ENCODE data around the gene DLGAP4. TPM values are rescaled to one million over a fixed set of nuclear protein-coding genes. Genes with fewer than 3 reads are reported as not detected.
"Not testable (repeated sequence)": the region's sequence is repeated elsewhere in the genome, so short reads cannot be mapped to it uniquely, and the experiment has no call there.

Gene DLGAP4
- total RNA-seq, 1 donor = 18.1 TPM

- H2AFZ ChIP-seq (ENCODE audit: low read length) = no peak overlapping the region
- no peaks in the 10 kb centered on the region for H4K20me1 ChIP-seq (ENCODE audit: insufficient read depth, low read length)
- no peak overlapping the region for H3K27ac ChIP-seq (ENCODE audit: low read depth, low read length)
- H3K4me1 ChIP-seq (ENCODE audit: insufficient read depth, low read length) = no peaks in the 10 kb centered on the region
- no peak overlapping the region for H3K4me2 ChIP-seq (ENCODE audit: insufficient read depth, low read length)
- TF ChIP-seq CTCF (IDR thresholded peaks at IDR 0.05; ENCODE audit: extremely low read depth, low read depth, low read length) = no peak
- no peak overlapping the region for H3K4me3 ChIP-seq (ENCODE audit: insufficient read depth, low read length)
- no peaks in the 10 kb centered on the region for H3K79me2 ChIP-seq (ENCODE audit: insufficient read depth, low read length)
- H3K9me3 ChIP-seq (ENCODE audit: low read depth, low read length) = peaks cover 4% of the 10 kb centered on the region
- no peak for DNase-seq (ENCODE audit: insufficient read length, low spot score, missing footprints)
- H3K36me3 ChIP-seq (ENCODE audit: insufficient read depth, low read length) = no peaks in the 10 kb centered on the region
- no peaks in the 10 kb centered on the region for H3K27me3 ChIP-seq (ENCODE audit: insufficient read depth, low read length)
Measured at GRCh38 chr20:36563374-36563773, 257.2 kb downstream of the DLGAP4 start.

- not testable (repeated sequence) for H3K27ac ChIP-seq (ENCODE audit: low read depth, low read length); H3K36me3 ChIP-seq (ENCODE audit: insufficient read depth, low read length); H3K4me2 ChIP-seq (ENCODE audit: insufficient read depth, low read length); H3K9me3 ChIP-seq (ENCODE audit: low read depth, low read length); H3K4me3 ChIP-seq (ENCODE audit: insufficient read depth, low read length); H3K27me3 ChIP-seq (ENCODE audit: insufficient read depth, low read length); H4K20me1 ChIP-seq (ENCODE audit: insufficient read depth, low read length); H3K4me1 ChIP-seq (ENCODE audit: insufficient read depth, low read length); H3K79me2 ChIP-seq (ENCODE audit: insufficient read depth, low read length); H2AFZ ChIP-seq (ENCODE audit: low read length); DNase-seq (ENCODE audit: insufficient read length, low spot score, missing footprints)
Measured at GRCh38 chr20:36564078-36564725, 258.1 kb downstream of the DLGAP4 start.

- H3K27ac ChIP-seq (ENCODE audit: low read depth, low read length); H3K4me3 ChIP-seq (ENCODE audit: insufficient read depth, low read length); H3K4me1 ChIP-seq (ENCODE audit: insufficient read depth, low read length); H3K79me2 ChIP-seq (ENCODE audit: insufficient read depth, low read length); H3K27me3 ChIP-seq (ENCODE audit: insufficient read depth, low read length); H2AFZ ChIP-seq (ENCODE audit: low read length); H3K36me3 ChIP-seq (ENCODE audit: insufficient read depth, low read length); DNase-seq (ENCODE audit: insufficient read length, low spot score, missing footprints); H3K9me3 ChIP-seq (ENCODE audit: low read depth, low read length); H3K4me2 ChIP-seq (ENCODE audit: insufficient read depth, low read length); H4K20me1 ChIP-seq (ENCODE audit: insufficient read depth, low read length): not testable (repeated sequence)
Measured at GRCh38 chr20:36564726-36565121, 258.6 kb downstream of the DLGAP4 start.

- H3K9me3 ChIP-seq (ENCODE audit: low read depth, low read length) = peaks cover 4% of the 10 kb centered on the region
- DNase-seq (ENCODE audit: insufficient read length, low spot score, missing footprints) = no peak
- no peaks in the 10 kb centered on the region for H3K27me3 ChIP-seq (ENCODE audit: insufficient read depth, low read length)
- H3K4me1 ChIP-seq (ENCODE audit: insufficient read depth, low read length) = peaks cover 5% of the 10 kb centered on the region
- H3K4me3 ChIP-seq (ENCODE audit: insufficient read depth, low read length) = no peak overlapping the region
- H3K79me2 ChIP-seq (ENCODE audit: insufficient read depth, low read length) = no peaks in the 10 kb centered on the region
- H3K4me2 ChIP-seq (ENCODE audit: insufficient read depth, low read length) = no peak overlapping the region
- no peak overlapping the region for H3K27ac ChIP-seq (ENCODE audit: low read depth, low read length)
- H4K20me1 ChIP-seq (ENCODE audit: insufficient read depth, low read length) = no peaks in the 10 kb centered on the region
- no peaks in the 10 kb centered on the region for H3K36me3 ChIP-seq (ENCODE audit: insufficient read depth, low read length)
- no peak overlapping the region for H2AFZ ChIP-seq (ENCODE audit: low read length)
- no peak for TF ChIP-seq CTCF (IDR thresholded peaks at IDR 0.05; ENCODE audit: extremely low read depth, low read depth, low read length)
Measured at GRCh38 chr20:36565520-36565919, 259.4 kb downstream of the DLGAP4 start.

- Histone ChIP-seq H3K79me2 (ENCODE audit: insufficient read depth, low read length) (no peaks in the 10 kb centered on the region), H3K9me3 (ENCODE audit: low read depth, low read length) (peaks cover 4% of the 10 kb centered on the region), H3K4me3 (ENCODE audit: insufficient read depth, low read length) (no peak overlapping the region), H3K4me2 (ENCODE audit: insufficient read depth, low read length) (no peak overlapping the region), H3K4me1 (ENCODE audit: insufficient read depth, low read length) (peaks cover 18% of the 10 kb centered on the region), H3K27ac (ENCODE audit: low read depth, low read length) (no peak overlapping the region), H4K20me1 (ENCODE audit: insufficient read depth, low read length) (peaks cover 2% of the 10 kb centered on the region), H3K27me3 (ENCODE audit: insufficient read depth, low read length) (no peaks in the 10 kb centered on the region), H3K36me3 (ENCODE audit: insufficient read depth, low read length) (no peaks in the 10 kb centered on the region), H2AFZ (ENCODE audit: low read length) (no peak overlapping the region)
- no peak for TF ChIP-seq CTCF (IDR thresholded peaks at IDR 0.05; ENCODE audit: extremely low read depth, low read depth, low read length)
- peak; percentile 99 for DNase-seq (ENCODE audit: insufficient read length, low spot score, missing footprints)
Measured at GRCh38 chr20:36569847-36570429, 263.8 kb downstream of the DLGAP4 start.

Measured in osteoblast (primary cell).